GM21515 (cell line): ENCODE measurements around the gene ELMOD2.

Experiments
- ATAC-seq: cut with Tn5 transposase; IDR thresholded peaks from one replicate; pipeline ENCODE4 v1.9.1; 2021; ENCODE audit not compliant: unreplicated experiment

The ELMOD2 gene

DNA sequence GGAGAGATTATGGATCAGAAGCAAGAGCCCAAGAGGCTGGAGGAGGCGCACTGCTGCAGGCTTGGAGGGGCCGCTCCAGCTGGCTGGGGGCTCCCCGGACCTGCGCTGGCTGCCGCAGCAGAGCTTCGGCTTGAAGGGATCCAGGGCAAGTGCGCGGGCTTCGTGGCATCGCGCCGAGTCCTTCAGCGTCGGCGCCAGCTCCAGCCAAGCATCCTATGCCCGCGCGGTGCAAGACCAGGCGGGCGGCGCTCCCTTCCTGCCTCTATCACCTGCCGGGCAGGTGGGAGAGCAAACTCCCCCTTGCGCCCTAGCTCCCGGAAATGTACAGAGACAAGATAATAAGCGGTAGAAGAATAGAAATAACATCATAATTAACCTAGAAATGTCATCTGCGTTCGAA lies 55.3 kb downstream of the ELMOD2 start:
- ATAC-seq = no peak

DNA sequence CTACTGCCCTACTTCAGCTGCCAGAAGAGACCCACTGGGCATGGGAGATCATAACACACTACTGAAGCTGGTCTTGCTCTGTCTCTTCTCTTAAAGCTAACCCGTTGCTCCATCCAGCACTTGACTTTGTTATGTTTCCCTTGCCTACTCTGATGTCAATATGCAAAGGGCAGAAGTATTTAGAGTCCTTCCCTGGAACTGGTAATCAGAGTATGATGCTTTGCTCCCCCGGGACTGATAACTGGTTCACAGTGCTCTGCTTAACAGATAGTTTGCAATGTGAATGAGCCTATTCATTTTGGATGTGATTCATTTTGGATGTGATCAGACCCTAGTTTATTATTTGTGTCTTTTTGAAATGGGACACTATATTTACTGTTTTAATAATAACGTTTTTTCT lies 57.1 kb downstream of the ELMOD2 start:
- no peak for ATAC-seq

DNA sequence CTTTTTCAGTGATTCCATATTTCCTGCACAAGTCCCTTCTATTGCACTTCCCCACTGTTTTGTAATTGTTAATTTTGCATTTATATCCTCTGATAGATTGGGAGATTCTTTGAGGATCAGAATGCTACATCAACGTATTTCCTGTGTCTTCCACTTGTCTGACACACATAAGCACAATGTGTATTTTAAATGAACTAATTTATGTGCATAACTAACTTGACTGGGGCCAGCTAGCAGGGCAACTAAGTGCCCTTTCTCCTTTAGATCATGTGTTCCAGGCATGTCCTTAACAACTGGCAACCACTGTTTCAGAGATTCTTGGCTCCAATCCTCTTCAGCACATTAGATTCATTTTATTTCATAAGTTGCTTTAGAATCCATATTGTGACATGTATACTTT lies 60.5 kb downstream of the ELMOD2 start:
- ATAC-seq = no peak

DNA sequence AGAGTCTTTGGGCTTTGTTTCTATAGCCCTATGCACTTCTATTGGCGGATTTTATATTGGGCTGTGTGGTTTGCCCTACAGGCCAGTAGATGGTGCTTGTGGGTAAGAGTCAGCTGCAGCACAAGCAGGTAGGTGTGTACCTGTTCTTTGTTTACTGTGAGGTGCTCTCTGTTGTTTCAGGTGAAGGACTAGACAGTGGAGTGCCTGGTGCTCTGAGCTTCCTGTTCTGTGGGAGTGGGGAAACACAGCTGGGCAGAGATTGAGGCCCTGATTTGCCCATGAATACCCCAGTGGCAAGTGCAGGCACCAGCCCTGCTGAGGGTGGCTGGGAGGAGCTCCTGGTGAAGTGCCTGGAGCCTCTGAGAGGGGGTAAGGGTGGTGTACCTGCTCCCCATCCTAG lies 71.1 kb downstream of the ELMOD2 start:
- peak; percentile 68 for ATAC-seq

DNA sequence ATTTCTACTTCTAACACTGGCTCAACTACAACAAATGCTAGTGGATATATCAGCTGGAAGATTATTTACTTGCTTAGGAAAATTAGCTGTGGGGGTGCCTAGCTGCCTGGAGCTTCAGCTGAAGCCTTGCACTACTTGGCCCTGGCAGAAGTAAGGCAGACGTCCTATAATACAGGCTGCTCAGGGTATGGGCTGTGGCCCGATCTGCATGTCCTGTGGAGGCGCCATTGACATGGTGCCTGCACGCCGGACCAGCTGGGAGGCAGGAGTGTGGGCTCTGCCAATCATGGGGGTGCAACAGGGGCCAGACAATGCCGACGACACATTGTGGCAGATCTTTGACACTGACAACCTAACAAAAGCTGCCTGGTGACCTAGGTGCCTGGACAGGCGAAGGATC lies 76.4 kb downstream of the ELMOD2 start:
- no peak for ATAC-seq

DNA sequence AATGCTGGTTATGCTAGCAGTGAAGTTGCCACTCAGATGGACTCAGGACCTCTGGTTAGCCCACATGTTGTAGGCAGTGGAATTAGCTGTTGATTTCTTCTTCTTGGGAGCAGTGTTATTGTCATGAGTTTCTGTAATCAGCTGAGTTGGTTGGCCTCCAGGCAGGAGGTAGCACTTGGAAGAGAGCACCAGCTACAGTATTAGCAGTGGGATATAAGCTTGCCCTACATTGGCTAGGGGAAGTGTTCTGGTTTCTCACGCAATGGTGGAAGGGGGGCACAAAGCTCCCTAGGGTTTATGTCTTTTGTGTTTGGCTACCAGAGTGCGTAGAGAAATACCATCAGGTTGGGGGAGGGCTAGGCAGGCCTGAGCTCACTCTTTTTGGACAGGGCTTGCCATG lies 78.7 kb downstream of the ELMOD2 start:
- ATAC-seq = no peak

DNA sequence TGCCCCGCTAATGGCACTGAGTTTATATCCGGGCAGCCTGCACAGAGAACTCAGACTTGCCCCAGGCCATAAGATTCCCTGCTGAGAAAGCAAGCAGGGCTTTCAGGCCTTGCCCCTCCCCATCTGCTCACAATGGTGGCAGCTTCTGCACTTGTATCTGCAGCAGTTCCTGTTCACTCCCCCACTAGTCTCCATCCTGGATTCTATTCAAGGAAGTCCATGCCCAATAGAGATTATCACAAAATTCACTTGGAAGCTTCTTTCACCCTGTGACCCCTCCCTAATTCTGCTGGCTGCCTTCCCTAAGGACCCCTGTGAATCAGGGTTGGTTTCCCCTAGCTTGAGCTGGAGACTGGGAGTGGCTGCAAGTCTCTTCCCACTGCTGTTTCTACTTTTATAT lies 79.3 kb downstream of the ELMOD2 start:
- ATAC-seq = no peak
